HEK293T (cell line): ENCODE results near the gene DOC2A.

Experiments used
- CTCF ChIA-PET: fragments of 350-600 bp; formaldehyde crosslinking; extraction: SDS; loops from one replicate; lab custom pipeline; 2021; ENCODE audit warnings: antibody characterized with exemption, inconsistent platforms; lab: Yijun Ruan, JAX
- POLR2A ChIA-PET: fragments of 350-600 bp; formaldehyde crosslinking; extraction: SDS; loops from one replicate; lab custom pipeline; 2020; ENCODE audit warnings: antibody characterized with exemption, inconsistent platforms; lab: Yijun Ruan, JAX
- DNase-seq: peaks from one replicate; pipeline ENCODE4 v3.0.0; 2012; ENCODE audit warnings: mixed read lengths; ENCODE audit errors: extremely low spot score
- ARNT ChIP-seq: fragments of 450-650 bp; IDR thresholded peaks from 2 replicates; pipeline ENCODE4 v1.6.1; 2017; ENCODE audit warnings: mild to moderate bottlenecking
- BHLHE40 ChIP-seq: fragments of 450-650 bp; IDR thresholded peaks from 2 replicates; pipeline ENCODE4 v1.6.1; 2016; ENCODE audit warnings: mild to moderate bottlenecking, moderate library complexity, borderline replicate concordance
- CTBP1 ChIP-seq: fragments of 450-650 bp; IDR thresholded peaks from 2 replicates; pipeline ENCODE4 v1.6.1; 2016; ENCODE audit warnings: borderline replicate concordance
- ELF4 ChIP-seq: fragments of 450-650 bp; IDR thresholded peaks from 2 replicates; pipeline ENCODE4 v1.6.1; 2017; ENCODE audit warnings: antibody characterized with exemption
- FOXA1 ChIP-seq: fragments of 450-650 bp; IDR thresholded peaks from 2 replicates; pipeline ENCODE4 v1.6.1; 2016; ENCODE audit warnings: mild to moderate bottlenecking
- FOXK2 ChIP-seq: fragments of 450-650 bp; IDR thresholded peaks from 2 replicates; pipeline ENCODE4 v1.6.1; 2016; ENCODE audit warnings: mild to moderate bottlenecking
- FOXM1 ChIP-seq: fragments of 450-650 bp; IDR thresholded peaks from 2 replicates; pipeline ENCODE4 v1.6.1; 2017; ENCODE audit warnings: mild to moderate bottlenecking, borderline replicate concordance
- HDGF ChIP-seq: fragments of 450-650 bp; IDR thresholded peaks from 2 replicates; pipeline ENCODE4 v1.6.1; 2017; ENCODE audit warnings: antibody characterized with exemption, borderline replicate concordance
- L3MBTL2 ChIP-seq: fragments of 450-650 bp; conservative IDR thresholded peaks from 2 replicates; pipeline ENCODE4 v1.6.1; 2016; ENCODE audit warnings: mild to moderate bottlenecking
- LEF1 ChIP-seq: fragments of 450-650 bp; IDR thresholded peaks from 2 replicates; pipeline ENCODE4 v1.6.1; 2017; ENCODE audit warnings: mild to moderate bottlenecking, borderline replicate concordance
- NFRKB ChIP-seq: fragments of 450-650 bp; IDR thresholded peaks from 2 replicates; pipeline ENCODE4 v1.6.1; 2016; ENCODE audit warnings: mild to moderate bottlenecking, moderate library complexity
- SP1 ChIP-seq: fragments of 450-650 bp; IDR thresholded peaks from 2 replicates; pipeline ENCODE4 v1.6.1; 2017
- SUZ12 ChIP-seq: fragments of 450-650 bp; IDR thresholded peaks from 2 replicates; pipeline ENCODE4 v1.6.1; 2016; ENCODE audit warnings: mild to moderate bottlenecking
- TARDBP ChIP-seq: fragments of 450-650 bp; IDR thresholded peaks from 2 replicates; pipeline ENCODE4 v1.6.1; 2016
- ZNF384 ChIP-seq: fragments of 450-650 bp; IDR thresholded peaks from 2 replicates; pipeline ENCODE4 v1.6.1; 2016
- TF ChIP-seq, protein P1 (sequence below): fragments of 450-650 bp; IDR thresholded peaks from 2 replicates; pipeline ENCODE4 v1.6.1; 2016

Gene DOC2A

DNA sequence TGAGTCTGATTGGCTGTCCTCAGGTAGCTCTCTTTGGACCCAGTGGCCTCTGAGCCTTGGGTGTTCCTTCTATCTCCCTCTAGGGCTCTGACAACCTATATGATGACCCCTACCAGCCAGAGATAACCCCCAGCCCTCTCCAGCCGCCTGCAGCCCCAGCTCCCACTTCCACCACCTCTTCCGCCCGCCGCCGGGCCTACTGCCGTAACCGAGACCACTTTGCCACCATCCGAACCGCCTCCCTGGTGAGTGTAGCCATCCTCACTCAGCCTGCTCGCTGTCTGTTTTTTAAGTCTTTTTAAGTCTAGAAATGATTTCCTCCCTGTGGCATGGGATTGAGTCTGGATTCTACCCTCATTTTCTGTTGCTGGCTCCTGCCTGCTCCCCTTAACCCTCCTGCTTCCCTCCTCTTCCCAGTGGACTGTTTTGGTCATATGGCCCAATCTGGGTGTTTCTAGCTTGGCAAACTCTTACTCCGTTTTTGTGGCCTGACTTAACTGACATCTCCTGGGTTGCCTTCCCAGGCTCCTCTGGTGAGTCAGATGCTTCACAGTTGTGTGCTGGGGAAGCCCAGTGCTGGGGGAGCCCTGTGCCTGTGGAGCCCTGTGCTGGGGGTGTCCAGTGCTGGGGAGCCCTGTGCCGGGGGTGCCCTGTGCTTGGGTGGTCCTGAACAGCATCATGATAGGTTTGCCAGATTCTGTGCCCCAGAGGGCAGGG lies 27.2 kb downstream of the DOC2A start:
- POLR2A ChIA-PET: interaction anchor here (7.6 to 10.5 kb wide), 2 partner anchors 8 to 10 kb away, joined by 72 to 74 read pairs; partner anchors contain the start of genes HIRIP3, INO80E and TAOK2
- CTCF ChIA-PET: no interaction called here
- no peak for TF ChIP-seq BHLHE40
- no peak for TF ChIP-seq ELF4
- no peak for TF ChIP-seq TARDBP
- no peak for TF ChIP-seq FOXM1
- TF ChIP-seq SP1: no peak
- no peak for TF ChIP-seq L3MBTL2
- TF ChIP-seq FOXA1: no peak
- no peak for TF ChIP-seq NFRKB
- TF ChIP-seq ZNF384: no peak
- TF ChIP-seq CTBP1: no peak
- TF ChIP-seq, protein P1, sequence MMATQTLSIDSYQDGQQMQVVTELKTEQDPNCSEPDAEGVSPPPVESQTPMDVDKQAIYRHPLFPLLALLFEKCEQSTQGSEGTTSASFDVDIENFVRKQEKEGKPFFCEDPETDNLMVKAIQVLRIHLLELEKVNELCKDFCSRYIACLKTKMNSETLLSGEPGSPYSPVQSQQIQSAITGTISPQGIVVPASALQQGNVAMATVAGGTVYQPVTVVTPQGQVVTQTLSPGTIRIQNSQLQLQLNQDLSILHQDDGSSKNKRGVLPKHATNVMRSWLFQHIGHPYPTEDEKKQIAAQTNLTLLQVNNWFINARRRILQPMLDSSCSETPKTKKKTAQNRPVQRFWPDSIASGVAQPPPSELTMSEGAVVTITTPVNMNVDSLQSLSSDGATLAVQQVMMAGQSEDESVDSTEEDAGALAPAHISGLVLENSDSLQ: no peak
- no peak for TF ChIP-seq FOXK2
- no peak for TF ChIP-seq ARNT
- TF ChIP-seq SUZ12: no peak
- TF ChIP-seq LEF1: no peak
- DNase-seq: no peak

DNA sequence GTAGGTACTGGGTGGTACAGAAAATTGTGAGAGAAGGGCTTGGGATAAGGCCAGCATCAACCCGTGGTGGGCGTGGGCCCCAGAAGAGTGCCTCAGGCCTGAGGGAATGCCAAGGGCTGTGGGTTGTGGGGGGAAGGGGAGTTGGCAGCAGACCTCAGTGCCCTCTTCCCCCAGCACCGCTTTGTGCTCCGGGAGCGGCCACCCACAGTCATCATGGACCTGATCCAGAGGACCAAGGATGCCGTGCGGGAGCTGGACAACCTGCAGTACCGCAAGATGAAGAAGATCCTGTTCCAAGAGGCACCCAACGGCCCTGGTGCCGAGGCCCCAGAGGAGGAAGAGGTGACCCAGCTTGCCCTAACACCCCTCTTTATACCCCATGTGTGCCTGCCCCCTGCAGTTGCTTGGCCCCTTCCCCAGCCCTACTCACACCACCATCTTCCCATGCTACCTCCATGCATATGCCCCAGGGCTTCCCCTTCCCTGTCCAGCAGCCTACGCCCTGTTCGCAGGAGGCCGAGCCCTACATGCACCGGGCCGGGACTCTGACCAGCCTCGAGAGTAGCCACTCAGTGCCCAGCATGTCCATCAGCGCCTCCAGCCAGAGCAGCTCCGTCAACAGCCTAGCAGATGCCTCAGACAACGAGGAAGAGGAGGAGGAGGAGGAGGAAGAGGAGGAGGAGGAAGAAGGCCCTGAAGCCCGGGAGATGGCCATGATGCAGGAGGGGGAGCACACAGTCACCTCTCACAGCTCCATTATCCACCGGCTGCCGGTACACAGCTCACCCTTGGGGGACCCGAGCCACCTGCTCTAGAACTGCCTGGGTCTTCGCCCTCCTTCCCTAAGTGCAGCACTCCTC lies 28.0 kb downstream of the DOC2A start:
- ChIA-PET POLR2A (interaction anchor here (7.6 to 10.5 kb wide), 2 partner anchors 7 to 11 kb away, joined by 72 to 74 read pairs; partner anchors contain the start of genes HIRIP3, INO80E and TAOK2), CTCF (interaction anchor here (0.6 kb wide), 1 partner anchor 39 kb away, joined by 3 read pairs; no protein-coding TSS in a partner anchor)
- no peak for DNase-seq
- no peak for TF ChIP-seq LEF1
- TF ChIP-seq NFRKB: no peak
- TF ChIP-seq, protein P1: no peak
- TF ChIP-seq L3MBTL2: no peak
- no peak for TF ChIP-seq FOXK2
- TF ChIP-seq SUZ12: no peak
- TF ChIP-seq ARNT: no peak
- TF ChIP-seq HDGF: no peak
- no peak for TF ChIP-seq FOXM1
- no peak for TF ChIP-seq ZNF384
- no peak for TF ChIP-seq SP1

DNA sequence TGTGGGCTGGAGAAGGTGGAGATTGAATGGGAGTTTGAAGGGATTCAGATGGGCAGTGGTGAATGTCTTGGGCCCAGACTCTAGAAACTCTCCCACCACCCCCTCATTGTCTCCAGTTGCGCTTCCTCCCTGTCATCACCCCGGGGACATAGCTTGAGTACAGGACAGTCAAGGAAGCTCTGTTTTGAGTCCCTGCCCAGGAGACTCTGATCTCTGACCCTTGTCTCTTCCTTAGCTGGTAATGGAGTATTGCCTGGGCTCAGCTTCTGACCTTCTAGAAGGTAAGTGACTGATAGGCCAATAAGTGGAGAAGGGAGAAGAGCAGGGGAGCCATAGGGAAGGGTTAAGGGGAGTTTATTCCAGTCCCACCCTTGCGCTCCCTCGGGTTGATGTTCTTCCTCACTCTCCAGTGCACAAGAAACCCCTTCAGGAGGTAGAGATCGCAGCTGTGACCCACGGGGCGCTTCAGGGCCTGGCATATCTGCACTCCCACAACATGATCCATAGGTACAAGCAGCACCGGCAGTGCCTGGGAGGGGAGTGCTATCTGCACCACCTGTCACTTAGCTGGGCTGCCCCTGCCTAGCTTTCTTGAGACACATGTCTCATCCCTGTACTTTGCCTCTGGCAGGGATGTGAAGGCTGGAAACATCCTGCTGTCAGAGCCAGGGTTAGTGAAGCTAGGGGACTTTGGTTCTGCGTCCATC lies 32.1 kb downstream of the DOC2A start:
- DNase-seq: no peak
- POLR2A ChIA-PET: interaction anchor here (1.2 to 10.5 kb wide), 5 partner anchors 10 to 53 kb away, joined by 5 to 102 read pairs (median 10); partner anchors contain the start of genes HIRIP3, INO80E, KCTD13 and TMEM219
- TF ChIP-seq SP1 (no peak), NFRKB (no peak), L3MBTL2 (no peak), FOXM1 (no peak), ELF4 (no peak), ZNF384 (no peak), BHLHE40 (no peak), FOXA1 (no peak), SUZ12 (no peak), LEF1 (no peak), ARNT (no peak), CTBP1 (no peak), HDGF (no peak), TARDBP (no peak), FOXK2 (no peak)
- TF ChIP-seq, protein P1: no peak
- CTCF ChIA-PET: no interaction called here

DNA sequence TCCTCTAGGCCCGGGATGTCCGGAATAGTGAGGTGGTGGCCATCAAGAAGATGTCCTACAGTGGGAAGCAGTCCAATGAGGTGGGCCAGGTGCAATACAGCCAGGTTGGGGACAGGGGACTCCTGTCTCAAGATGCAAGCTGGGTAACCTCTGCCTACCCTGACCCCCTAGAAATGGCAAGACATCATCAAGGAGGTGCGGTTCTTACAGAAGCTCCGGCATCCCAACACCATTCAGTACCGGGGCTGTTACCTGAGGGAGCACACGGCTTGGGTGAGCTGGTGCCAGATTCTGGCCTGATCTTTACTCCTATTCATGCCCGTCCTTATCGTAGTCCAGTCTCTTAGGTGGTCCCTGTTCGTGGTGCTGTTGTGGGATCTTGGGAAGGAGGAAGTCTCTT lies 32.7 kb downstream of the DOC2A start:
- ChIA-PET POLR2A (interaction anchor here (1.0 to 10.5 kb wide), 5 partner anchors 8 to 162 kb away, joined by 3 to 102 read pairs (median 72); partner anchors contain the start of genes HIRIP3, INO80E, PAGR1 and TMEM219), CTCF (no interaction called here)
- TF ChIP-seq ELF4: no peak
- no peak for TF ChIP-seq FOXK2
- TF ChIP-seq BHLHE40: no peak
- no peak for TF ChIP-seq NFRKB
- no peak for TF ChIP-seq CTBP1
- no peak for TF ChIP-seq SP1
- TF ChIP-seq HDGF: no peak
- no peak for TF ChIP-seq SUZ12
- TF ChIP-seq ARNT: no peak
- no peak for TF ChIP-seq TARDBP
- no peak for TF ChIP-seq L3MBTL2
- no peak for TF ChIP-seq FOXM1
- TF ChIP-seq FOXA1: no peak
- DNase-seq: no peak
